Measurements from ENCODE around the gene IFNAR1. TPM values are rescaled to one million over a fixed set of nuclear protein-coding genes. Genes with fewer than 3 reads are reported as not detected.

IFNAR1 gene
- polyA plus RNA-seq, 3 donors: 16.8 to 95.3 (median 56.2) TPM

DNA sequence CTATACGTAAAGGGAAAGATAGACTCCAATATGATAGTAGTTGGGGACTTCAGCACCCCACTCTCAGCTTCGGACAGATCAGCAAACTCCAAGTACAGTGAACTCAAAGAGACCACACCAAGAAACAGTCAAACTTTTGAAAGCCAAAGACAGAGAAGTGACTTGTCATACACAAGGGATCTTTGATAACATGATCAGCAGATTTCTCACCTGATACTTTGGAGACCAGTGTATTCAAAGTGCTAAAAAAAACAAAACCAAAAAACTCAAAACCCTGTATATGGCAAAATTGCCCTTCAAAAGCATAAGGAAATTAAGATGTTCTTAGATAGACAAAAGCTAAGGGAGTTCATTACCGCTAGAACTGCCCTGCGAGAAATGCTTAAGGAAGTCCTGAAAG, 9.4 kb downstream of the IFNAR1 start:
- DNase-seq: no peak
- Histone ChIP-seq H3K4me2 (replicated peaks; ENCODE audit: extremely low read depth, low read length, poor library complexity, severe bottlenecking) (no peak overlapping the region), H3K27ac (ENCODE audit: low read depth in 1 of 2, low read length in 2 of 2) (peak overlapping the region in 1 of 2 donors; percentile 36), H3K4me1 (ENCODE audit: control insufficient read depth in 1 of 2, insufficient read depth in 2 of 2, low read length in 2 of 2) (peaks cover 7 to 8% of the 10 kb centered on the region in 2 donors), H3K9ac (ENCODE audit: insufficient read depth, low read length, poor library complexity, severe bottlenecking) (no peak overlapping the region), H3K27me3 (ENCODE audit: control insufficient read depth in 2 of 2, insufficient read depth in 2 of 2, low read length in 2 of 2) (no peaks in the 10 kb centered on the region), H3K36me3 (replicated peaks in 1 of 2; ENCODE audit: control insufficient read depth in 1 of 2, insufficient read depth in 2 of 2, low read length in 2 of 2) (peaks cover 30 to 65% of the 10 kb centered on the region in 2 donors), H2AFZ (ENCODE audit: insufficient read depth, low read depth, low read length, poor library complexity, severe bottlenecking) (no peak overlapping the region), H3K79me2 (ENCODE audit: insufficient read depth, low read length) (peaks cover 91% of the 10 kb centered on the region), H3K4me3 (replicated peaks in 1 of 3; ENCODE audit: low read depth in 2 of 3, low read length in 3 of 3) (no peak overlapping the region), H4K20me1 (ENCODE audit: insufficient read depth, low read length) (peaks cover 88% of the 10 kb centered on the region), H3K9me3 (replicated peaks in 1 of 2; ENCODE audit: control insufficient read depth in 1 of 2, insufficient read depth in 1 of 2, low read length in 2 of 2) (peaks cover 0 to 5% of the 10 kb centered on the region in 2 donors)
- intact Hi-C loops (cut with micrococcal nuclease): loop anchor here in 1 of 2 donors (5.0 kb wide), 1 partner anchor 37 kb away; no protein-coding TSS in a partner anchor
- peaks cover 20% of the 10 kb centered on the region for H3K4me1 Mint-ChIP-seq
- TF ChIP-seq CTCF (IDR thresholded peaks at IDR 0.05): no peak
- H3K9me3 Mint-ChIP-seq: peaks cover 2 to 14% (median 9%) of the 10 kb centered on the region in 7 donors
- peaks cover 32 to 57% of the 10 kb centered on the region in 2 donors for H3K36me3 Mint-ChIP-seq
- no peaks in the 10 kb centered on the region for H3K27me3 Mint-ChIP-seq (ENCODE audit: low read depth in 3 of 3)
- no peak overlapping the region for H3K4me3 Mint-ChIP-seq
- WGBS (ENCODE audit: insufficient coverage): 100% methylated on average over 1 of the region's 4 CpGs
- H3K27ac Mint-ChIP-seq: peak overlapping the region in 3 of 7 donors; percentile 18 to 67 (median 37)

GRCh38 chr21:33334824-33335223, 10.1 kb downstream of the IFNAR1 start:
- peaks cover 32 to 57% of the 10 kb centered on the region in 2 donors for H3K36me3 Mint-ChIP-seq
- peak overlapping the region in 1 of 2 donors; percentile 36 for H3K27ac ChIP-seq (ENCODE audit: low read depth in 1 of 2, low read length in 2 of 2)
- no peaks in the 10 kb centered on the region for H3K27me3 ChIP-seq (ENCODE audit: control insufficient read depth in 2 of 2, insufficient read depth in 2 of 2, low read length in 2 of 2)
- H2AFZ ChIP-seq (ENCODE audit: insufficient read depth, low read depth, low read length, poor library complexity, severe bottlenecking): no peak overlapping the region
- no peaks in the 10 kb centered on the region for H3K27me3 Mint-ChIP-seq (ENCODE audit: low read depth in 3 of 3)
- peaks cover 0 to 5% of the 10 kb centered on the region in 2 donors for H3K9me3 ChIP-seq (replicated peaks in 1 of 2; ENCODE audit: control insufficient read depth in 1 of 2, insufficient read depth in 1 of 2, low read length in 2 of 2)
- H3K4me1 Mint-ChIP-seq: peaks cover 27% of the 10 kb centered on the region
- peaks cover 88% of the 10 kb centered on the region for H4K20me1 ChIP-seq (ENCODE audit: insufficient read depth, low read length)
- H3K4me1 ChIP-seq (ENCODE audit: control insufficient read depth in 1 of 2, insufficient read depth in 2 of 2, low read length in 2 of 2): peaks cover 14% of the 10 kb centered on the region in 2 donors
- H3K4me3 Mint-ChIP-seq: no peak overlapping the region
- no peak overlapping the region for H3K4me2 ChIP-seq (replicated peaks; ENCODE audit: extremely low read depth, low read length, poor library complexity, severe bottlenecking)
- TF ChIP-seq CTCF (IDR thresholded peaks at IDR 0.05): no peak
- intact Hi-C loops (cut with micrococcal nuclease): loop anchor here in 1 of 2 donors (5.0 kb wide), 1 partner anchor 38 kb away; no protein-coding TSS in a partner anchor
- no peak overlapping the region for H3K9ac ChIP-seq (ENCODE audit: insufficient read depth, low read length, poor library complexity, severe bottlenecking)
- peaks cover 30 to 63% of the 10 kb centered on the region in 2 donors for H3K36me3 ChIP-seq (replicated peaks in 1 of 2; ENCODE audit: control insufficient read depth in 1 of 2, insufficient read depth in 2 of 2, low read length in 2 of 2)
- H3K9me3 Mint-ChIP-seq: peaks cover 2 to 14% (median 9%) of the 10 kb centered on the region in 7 donors
- H3K27ac Mint-ChIP-seq: peak overlapping the region in 3 of 7 donors; percentile 31 to 67 (median 37)
- DNase-seq: no peak
- H3K4me3 ChIP-seq (replicated peaks in 1 of 3; ENCODE audit: low read depth in 2 of 3, low read length in 3 of 3): no peak overlapping the region
- H3K79me2 ChIP-seq (ENCODE audit: insufficient read depth, low read length): peaks cover 87% of the 10 kb centered on the region
- no CpG with 5 or more reads among the region's 2 CpGs for WGBS (ENCODE audit: insufficient coverage)
